A673 (cell line): ENCODE measurements around the gene TNFSF8. TPM values are rescaled to one million over a fixed set of nuclear protein-coding genes. Genes with fewer than 3 reads are reported as not detected.

ENCODE experiments used
- BruUV-seq: library from RNA; stranded (reverse); fragments of 400-500 nt; replicated peaks from 2 replicates; lab custom pipeline; 2021; lab: Mats Ljungman, UMichigan
- CTCF ChIA-PET: fragments of 300-600 bp; sonication (Branson Sonifier 250); formaldehyde crosslinking; loops from one replicate; lab custom pipeline; 2022; ENCODE audit warnings: antibody characterized with exemption; lab: Charles Lee
- POLR2A ChIA-PET: fragments of 300-600 bp; sonication (Branson Sonifier 250); formaldehyde crosslinking; loops from one replicate; lab custom pipeline; 2022; ENCODE audit warnings: antibody characterized with exemption; ENCODE audit not compliant: low non-redundant PET; lab: Charles Lee
- DNase-seq: peaks from one replicate; pipeline ENCODE4 v3.0.0-alpha.2; 2015; ENCODE audit warnings: low spot score
- H3K27ac ChIP-seq: fragments of 200-600 bp; sonication (generic); 2 replicates; pipeline ENCODE4 v1.5.1; 2016; ENCODE audit warnings: mixed run types, low read depth, mild to moderate bottlenecking, mixed read lengths, antibody characterized with exemption, low read length; ENCODE audit not compliant: poor library complexity, severe bottlenecking
- H3K27me3 ChIP-seq: fragments of 200-600 bp; sonication (generic); replicated peaks from 2 replicates; pipeline ENCODE4 v1.6.1; 2017; ENCODE audit warnings: mixed run types, low read depth, mild to moderate bottlenecking, mixed read lengths, antibody characterized with exemption, low read length; ENCODE audit not compliant: insufficient read depth, poor library complexity
- H3K36me3 ChIP-seq: fragments of 200-600 bp; sonication (generic); 2 replicates; pipeline ENCODE4 v1.6.1; 2016; ENCODE audit warnings: mixed run types, mild to moderate bottlenecking, mixed read lengths, antibody characterized with exemption, low read length; ENCODE audit not compliant: insufficient read depth, poor library complexity, severe bottlenecking
- H3K4me1 ChIP-seq: fragments of 200-600 bp; sonication (generic); 2 replicates; pipeline ENCODE4 v1.6.1; 2017; ENCODE audit warnings: mixed run types, mild to moderate bottlenecking, mixed read lengths, antibody characterized with exemption, low read length; ENCODE audit not compliant: insufficient read depth, poor library complexity, severe bottlenecking
- H3K4me3 ChIP-seq: fragments of 200-600 bp; sonication (generic); 2 replicates; pipeline ENCODE4 v1.5.1; 2016; ENCODE audit warnings: low read depth, mixed run types, mild to moderate bottlenecking, mixed read lengths, low read length; ENCODE audit not compliant: poor library complexity, severe bottlenecking
- H3K9me3 ChIP-seq: fragments of 200-600 bp; sonication (generic); 2 replicates; pipeline ENCODE4 v1.6.1; 2016; ENCODE audit warnings: mixed run types, low read depth, mild to moderate bottlenecking, mixed read lengths, antibody characterized with exemption, low read length; ENCODE audit not compliant: poor library complexity, severe bottlenecking
- EZH2 ChIP-seq: fragments of 200-600 bp; sonication (generic); IDR thresholded peaks from 2 replicates; pipeline ENCODE4 v1.6.1; 2017; ENCODE audit warnings: borderline replicate concordance, low read depth, mild to moderate bottlenecking, mixed read lengths, antibody characterized with exemption, low read length; ENCODE audit not compliant: poor library complexity, severe bottlenecking
- intact Hi-C: fragments of 100-400 bp; cut with micrococcal nuclease; formaldehyde crosslinking; loops from one replicate; pipeline ENCODE4 v1.10.0; 2022; ENCODE audit not compliant: unreplicated experiment
- total RNA-seq: library from RNA; stranded (reverse); gene quantifications from 2 replicates; pipeline ENCODE4 v1.2.3, GENCODE V29; 2021
- TF ChIP-seq, protein P1 (sequence below): fragments of 300-800, 200-600 bp; sonication (generic); conservative IDR thresholded peaks from 2 replicates; pipeline ENCODE4 v1.5.1; 2017; ENCODE audit warnings: low read depth, mild to moderate bottlenecking, antibody characterized with exemption, low read length, moderate library complexity, mixed read lengths

Gene TNFSF8
- total RNA-seq, 1 experiment from 2014 or later = not detected

DNA sequence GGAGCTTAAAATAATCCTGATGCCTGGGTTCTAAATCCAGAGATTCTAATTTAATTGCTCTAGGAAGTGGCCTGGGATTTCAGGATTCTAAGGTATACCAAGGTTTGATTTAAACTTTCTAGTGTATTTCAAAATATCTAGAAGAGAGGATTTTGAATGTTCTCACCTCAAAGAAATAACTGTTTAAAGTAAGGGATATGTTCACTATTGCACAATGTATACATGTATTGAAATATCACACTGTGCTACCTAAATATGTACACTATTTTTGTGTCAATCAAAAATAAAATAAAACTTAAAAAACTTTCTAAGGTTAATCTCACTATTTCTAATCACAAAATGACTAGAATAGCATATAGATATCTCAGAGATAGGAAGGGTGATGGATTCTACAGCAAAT lies 34.0 kb downstream of the TNFSF8 start:
- no peak for TF ChIP-seq EZH2
- TF ChIP-seq, protein P1, sequence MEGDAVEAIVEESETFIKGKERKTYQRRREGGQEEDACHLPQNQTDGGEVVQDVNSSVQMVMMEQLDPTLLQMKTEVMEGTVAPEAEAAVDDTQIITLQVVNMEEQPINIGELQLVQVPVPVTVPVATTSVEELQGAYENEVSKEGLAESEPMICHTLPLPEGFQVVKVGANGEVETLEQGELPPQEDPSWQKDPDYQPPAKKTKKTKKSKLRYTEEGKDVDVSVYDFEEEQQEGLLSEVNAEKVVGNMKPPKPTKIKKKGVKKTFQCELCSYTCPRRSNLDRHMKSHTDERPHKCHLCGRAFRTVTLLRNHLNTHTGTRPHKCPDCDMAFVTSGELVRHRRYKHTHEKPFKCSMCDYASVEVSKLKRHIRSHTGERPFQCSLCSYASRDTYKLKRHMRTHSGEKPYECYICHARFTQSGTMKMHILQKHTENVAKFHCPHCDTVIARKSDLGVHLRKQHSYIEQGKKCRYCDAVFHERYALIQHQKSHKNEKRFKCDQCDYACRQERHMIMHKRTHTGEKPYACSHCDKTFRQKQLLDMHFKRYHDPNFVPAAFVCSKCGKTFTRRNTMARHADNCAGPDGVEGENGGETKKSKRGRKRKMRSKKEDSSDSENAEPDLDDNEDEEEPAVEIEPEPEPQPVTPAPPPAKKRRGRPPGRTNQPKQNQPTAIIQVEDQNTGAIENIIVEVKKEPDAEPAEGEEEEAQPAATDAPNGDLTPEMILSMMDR = no peak
- no peak overlapping the region for H3K4me3 ChIP-seq
- ChIA-PET POLR2A (no interaction called here), CTCF (no interaction called here)
- H3K27me3 ChIP-seq = no peaks in the 10 kb centered on the region
- no peak overlapping the region for H3K27ac ChIP-seq
- no TSS peak for BruUV-seq
- DNase-seq = no peak
- H3K36me3 ChIP-seq = no peaks in the 10 kb centered on the region
- peaks cover 19% of the 10 kb centered on the region for H3K4me1 ChIP-seq
- H3K9me3 ChIP-seq = no peaks in the 10 kb centered on the region
- intact Hi-C loops = no loop called here

DNA sequence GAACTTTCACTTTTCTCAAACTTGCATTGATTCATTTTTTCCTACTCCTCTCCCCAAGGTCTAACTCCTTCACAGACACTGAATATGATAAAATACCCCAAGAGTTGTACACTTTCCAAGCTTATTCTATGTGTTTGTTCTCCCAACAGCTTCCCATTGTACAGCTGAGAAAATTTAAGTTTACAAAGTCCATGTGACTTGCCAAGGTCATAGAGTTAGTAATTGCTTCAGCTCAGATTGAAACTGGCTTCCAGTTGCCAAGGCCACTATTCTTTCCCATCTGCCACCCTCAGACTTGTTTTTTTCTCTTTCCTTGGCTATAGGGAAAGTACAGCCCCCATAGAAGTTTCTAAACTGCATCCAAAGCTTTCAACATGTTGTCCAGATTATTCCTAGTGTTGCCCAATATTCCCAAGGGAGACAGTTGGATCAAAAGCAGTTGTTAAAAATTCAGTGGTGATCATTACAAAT lies 34.8 kb downstream of the TNFSF8 start:
- H3K27me3 ChIP-seq = no peaks in the 10 kb centered on the region
- intact Hi-C loops = no loop called here
- POLR2A ChIA-PET = interaction anchor here (0.5 kb wide), 1 partner anchor 212 kb away, joined by 3 read pairs; no protein-coding TSS in a partner anchor
- no peaks in the 10 kb centered on the region for H3K9me3 ChIP-seq
- H3K4me3 ChIP-seq = no peak overlapping the region
- TF ChIP-seq, protein P1 = no peak
- no peak for TF ChIP-seq EZH2
- CTCF ChIA-PET = no interaction called here
- peaks cover 19% of the 10 kb centered on the region for H3K4me1 ChIP-seq
- BruUV-seq = no TSS peak
- H3K36me3 ChIP-seq = no peaks in the 10 kb centered on the region
- peak overlapping the region; percentile 33 for H3K27ac ChIP-seq
- no peak for DNase-seq

DNA sequence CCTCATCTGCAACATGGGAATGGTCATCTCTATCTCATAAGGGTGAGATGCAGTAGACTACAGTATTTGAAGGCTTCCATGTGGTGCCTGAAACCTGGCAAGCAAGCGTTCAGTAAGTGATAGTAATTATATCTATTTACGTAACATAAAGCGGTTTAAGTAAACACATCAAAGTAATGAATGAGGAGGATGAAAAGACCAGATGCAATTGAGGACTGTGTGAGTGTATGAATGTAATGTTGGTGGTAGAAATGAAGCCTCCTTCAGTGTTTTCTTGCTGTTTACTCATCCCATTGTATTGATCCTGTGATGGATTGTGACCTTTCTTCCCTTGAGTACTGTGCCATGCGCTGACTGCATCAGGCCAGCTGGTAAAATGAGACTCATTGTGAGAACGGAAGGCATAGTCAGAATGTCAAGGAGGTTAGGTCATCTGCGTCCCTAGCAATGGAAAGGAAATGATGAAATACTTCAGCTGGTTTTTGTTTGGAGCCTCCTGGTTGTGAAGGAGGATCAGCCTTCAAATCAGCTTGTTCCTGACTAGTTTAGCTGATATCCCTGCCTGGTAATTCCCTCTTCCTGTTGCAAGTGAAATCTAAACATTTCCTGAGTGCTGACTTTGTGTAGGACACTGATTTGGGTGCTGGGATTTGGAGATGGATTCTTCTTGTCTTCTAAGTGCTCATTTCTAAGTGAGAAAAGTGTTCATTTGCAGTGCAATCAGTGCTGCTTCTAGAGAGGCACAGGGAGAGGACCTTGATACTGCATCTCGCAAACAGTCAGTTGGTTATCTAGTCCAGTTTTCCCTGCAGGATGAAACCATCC lies 35.6 kb downstream of the TNFSF8 start:
- H3K9me3 ChIP-seq = no peaks in the 10 kb centered on the region
- CTCF ChIA-PET = interaction anchor here (0.6 kb wide), 2 partner anchors 234 to 245 kb away, joined by 8 to 10 read pairs; no protein-coding TSS in a partner anchor
- H3K4me1 ChIP-seq = peaks cover 19% of the 10 kb centered on the region
- H3K27me3 ChIP-seq = no peaks in the 10 kb centered on the region
- peak overlapping the region; percentile 33 for H3K27ac ChIP-seq
- DNase-seq = peak; percentile 72
- no peak for TF ChIP-seq EZH2
- TF ChIP-seq, protein P1 = no peak
- H3K4me3 ChIP-seq = no peak overlapping the region
- intact Hi-C loops = no loop called here
- H3K36me3 ChIP-seq = no peaks in the 10 kb centered on the region
- POLR2A ChIA-PET = interaction anchor here (0.5 kb wide), 2 partner anchors 185 to 212 kb away, joined by 3 read pairs; no protein-coding TSS in a partner anchor
- BruUV-seq = no TSS peak
